Measurements from ENCODE around the gene KRT8.

KRT8 gene

GRCh38 chr12:52900896-52901714 is 3.8 kb downstream of the KRT8 start:
- Histone ChIP-seq H3K79me2 (peaks cover 3% of the 10 kb centered on the region), H3K4me3 (ENCODE audit: low read depth, low read length) (no peak overlapping the region), H3K27me3 (ENCODE audit: control insufficient read depth, insufficient read depth, low read length) (no peaks in the 10 kb centered on the region), H3K27ac (no peak overlapping the region), H3K9me3 (ENCODE audit: control insufficient read depth, low read length) (no peaks in the 10 kb centered on the region), H3K9ac (no peak overlapping the region), H2AFZ (no peak overlapping the region), H3K36me3 (ENCODE audit: control insufficient read depth, insufficient read depth, low read length) (no peaks in the 10 kb centered on the region), H3K4me1 (peaks cover 6% of the 10 kb centered on the region), H3K4me2 (ENCODE audit: low read length) (no peak overlapping the region)
- no peak for TF ChIP-seq CTCF (IDR thresholded peaks at IDR 0.05)

GRCh38 chr12:52900166-52900895 is 4.5 kb downstream of the KRT8 start:
- H3K27ac ChIP-seq: no peak overlapping the region
- no peak overlapping the region for H3K4me3 ChIP-seq (ENCODE audit: low read depth, low read length)
- H3K4me1 ChIP-seq: peaks cover 3% of the 10 kb centered on the region

GRCh38 chr12:52899338-52900035 is 5.4 kb downstream of the KRT8 start:
- Histone ChIP-seq H3K27ac (no peak overlapping the region), H3K36me3 (ENCODE audit: control insufficient read depth, insufficient read depth, low read length) (no peaks in the 10 kb centered on the region), H3K9ac (no peak overlapping the region)

More at GRCh38 chr12:52900166-52900895, 4.5 kb downstream of the KRT8 start:
- H3K9ac ChIP-seq: no peak overlapping the region
- no peaks in the 10 kb centered on the region for H3K9me3 ChIP-seq (ENCODE audit: control insufficient read depth, low read length)
- H2AFZ ChIP-seq: no peak overlapping the region
- no peak for TF ChIP-seq CTCF (IDR thresholded peaks at IDR 0.05)
- H3K27me3 ChIP-seq (ENCODE audit: control insufficient read depth, insufficient read depth, low read length): no peaks in the 10 kb centered on the region
- H3K36me3 ChIP-seq (ENCODE audit: control insufficient read depth, insufficient read depth, low read length): no peaks in the 10 kb centered on the region
- no peak overlapping the region for H3K4me2 ChIP-seq (ENCODE audit: low read length)
- H3K79me2 ChIP-seq: peaks cover 3% of the 10 kb centered on the region

More at GRCh38 chr12:52899338-52900035, 5.4 kb downstream of the KRT8 start:
- Histone ChIP-seq H2AFZ (no peak overlapping the region), H3K4me1 (no peaks in the 10 kb centered on the region), H3K9me3 (ENCODE audit: control insufficient read depth, low read length) (no peaks in the 10 kb centered on the region), H3K27me3 (ENCODE audit: control insufficient read depth, insufficient read depth, low read length) (no peaks in the 10 kb centered on the region), H3K4me2 (ENCODE audit: low read length) (no peak overlapping the region), H3K4me3 (ENCODE audit: low read depth, low read length) (no peak overlapping the region), H3K79me2 (peaks cover 3% of the 10 kb centered on the region)
- no peak for TF ChIP-seq CTCF (IDR thresholded peaks at IDR 0.05)

Measured in parathyroid adenoma (tissue), 2 donors.